Naive B cell (primary cell): Measurements from ENCODE around the gene PCED1B. TPM values are rescaled to one million over a fixed set of nuclear protein-coding genes. Genes with fewer than 3 reads are reported as not detected.
"Not testable (repeated sequence)": the region's sequence is repeated elsewhere in the genome, so short reads cannot be mapped to it uniquely, and the experiment has no call there.

Experiments
- ATAC-seq, 2 donors: fragments of 150-1000 bp; cut with Tn5 transposase; 2 replicates each; pipeline ENCODE4 v1.10.0; 2021; ENCODE audit warnings: low read depth in 2 of 2, mild to moderate bottlenecking in 2 of 2, moderate library complexity in 2 of 2
- DNase-seq: peaks from one replicate; pipeline ENCODE4 v3.0.0; 2022
- H3K27ac Mint-ChIP-seq, 6 donors: one replicate each; pipeline ENCODE4 v1.8.0; 2020 to 2022; ENCODE audit warnings: mild to moderate bottlenecking in 6 of 6, mixed read lengths in 6 of 6, moderate library complexity in 5 of 6, inconsistent platforms in 2 of 6
- H3K27me3 Mint-ChIP-seq, 3 donors: one replicate each; pipeline ENCODE4 v1.8.0; 2021 to 2022; ENCODE audit warnings: mixed read lengths in 3 of 3, mild to moderate bottlenecking in 1 of 3
- H3K36me3 Mint-ChIP-seq, 2 donors: one replicate each; pipeline ENCODE4 v1.8.0; 2020 to 2022; ENCODE audit warnings: mixed read lengths in 2 of 2, inconsistent platforms in 1 of 2, mild to moderate bottlenecking in 1 of 2
- H3K4me1 Mint-ChIP-seq, 3 donors: one replicate each; pipeline ENCODE4 v1.8.0; 2020 to 2022; ENCODE audit warnings: mixed read lengths in 3 of 3, inconsistent platforms in 1 of 3, mild to moderate bottlenecking in 1 of 3, moderate library complexity in 1 of 3
- H3K4me3 Mint-ChIP-seq, 8 donors: one replicate each; pipeline ENCODE4 v1.8.0; 2020 to 2022; ENCODE audit warnings: mild to moderate bottlenecking in 8 of 8, mixed read lengths in 8 of 8, moderate library complexity in 8 of 8, inconsistent platforms in 2 of 8
- H3K9me3 Mint-ChIP-seq, 7 donors: one replicate each; pipeline ENCODE4 v1.8.0; 2020 to 2022; ENCODE audit warnings: mixed read lengths in 7 of 7, mild to moderate bottlenecking in 5 of 7, inconsistent platforms in 2 of 7, moderate library complexity in 1 of 7
- polyA plus RNA-seq, 6 donors: library from polyadenylated mRNA; unstranded; fragments of 300-500 nt; fragmentation: Illumina TruSeq; gene quantifications; one replicate each; pipeline ENCODE4 v1.2.3, GENCODE V29; 2021; ENCODE audit warnings: low read depth in 6 of 6

Gene PCED1B
- polyA plus RNA-seq, 6 donors from 2014 or later = 8.2 to 17.4 (median 11.0) TPM

DNA sequence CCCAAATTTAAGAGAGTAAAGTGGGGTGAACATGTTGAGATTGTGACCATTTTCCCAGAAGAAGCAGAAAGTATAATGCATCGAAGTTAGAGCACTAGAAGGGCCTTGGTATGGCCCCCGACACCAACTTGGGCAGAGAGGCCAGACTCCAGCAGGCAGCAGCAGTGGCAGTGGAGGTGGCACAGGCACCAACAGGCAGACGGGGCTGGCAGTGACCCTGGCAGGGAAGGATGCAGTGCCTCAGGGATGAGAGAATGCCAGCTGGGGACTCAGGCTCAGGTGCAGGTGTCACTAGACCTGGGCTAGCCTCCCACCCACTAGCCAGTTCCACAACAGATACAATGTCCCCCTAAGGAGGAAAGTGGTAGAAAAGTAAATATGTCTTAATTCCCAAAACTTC, 28.0 kb downstream of the PCED1B start:
- H3K27me3 Mint-ChIP-seq = no peaks in the 10 kb centered on the region
- peaks cover 0 to 3% (median 0%) of the 10 kb centered on the region in 3 donors for H3K4me1 Mint-ChIP-seq
- ATAC-seq (no peak), DNase-seq (no peak)
- no peaks in the 10 kb centered on the region for H3K9me3 Mint-ChIP-seq
- H3K4me3 Mint-ChIP-seq = peak overlapping the region in 1 of 8 donors; percentile 11
- peak overlapping the region in 2 of 6 donors; percentile 80 to 92 for H3K27ac Mint-ChIP-seq
- peaks cover 8 to 36% of the 10 kb centered on the region in 2 donors for H3K36me3 Mint-ChIP-seq

DNA sequence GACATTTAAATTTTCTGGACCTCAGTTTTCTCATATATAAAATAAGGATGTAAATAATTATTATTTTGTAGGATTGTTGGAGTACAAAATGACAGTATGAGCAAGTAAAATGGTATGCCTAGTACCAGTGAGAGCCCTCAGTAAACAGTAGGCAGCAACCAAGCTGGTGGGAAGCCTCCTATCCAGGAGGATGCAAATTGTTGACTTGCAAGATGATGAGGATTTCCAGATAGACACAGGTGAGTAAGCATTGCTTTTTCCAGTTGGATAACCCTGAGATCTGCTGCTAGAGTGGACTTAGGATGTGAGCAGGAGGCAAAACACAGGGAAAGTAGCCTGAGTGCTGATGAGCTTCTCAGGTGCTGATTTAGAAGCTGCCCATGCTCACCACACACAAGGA, 28.5 kb downstream of the PCED1B start:
- ATAC-seq = no peak
- DNase-seq = no peak
- Mint-ChIP-seq H3K9me3 (no peaks in the 10 kb centered on the region), H3K36me3 (peaks cover 8 to 36% of the 10 kb centered on the region in 2 donors), H3K27ac (no peak overlapping the region), H3K4me3 (no peak overlapping the region), H3K27me3 (no peaks in the 10 kb centered on the region), H3K4me1 (peaks cover 0 to 3% (median 0%) of the 10 kb centered on the region in 3 donors)

DNA sequence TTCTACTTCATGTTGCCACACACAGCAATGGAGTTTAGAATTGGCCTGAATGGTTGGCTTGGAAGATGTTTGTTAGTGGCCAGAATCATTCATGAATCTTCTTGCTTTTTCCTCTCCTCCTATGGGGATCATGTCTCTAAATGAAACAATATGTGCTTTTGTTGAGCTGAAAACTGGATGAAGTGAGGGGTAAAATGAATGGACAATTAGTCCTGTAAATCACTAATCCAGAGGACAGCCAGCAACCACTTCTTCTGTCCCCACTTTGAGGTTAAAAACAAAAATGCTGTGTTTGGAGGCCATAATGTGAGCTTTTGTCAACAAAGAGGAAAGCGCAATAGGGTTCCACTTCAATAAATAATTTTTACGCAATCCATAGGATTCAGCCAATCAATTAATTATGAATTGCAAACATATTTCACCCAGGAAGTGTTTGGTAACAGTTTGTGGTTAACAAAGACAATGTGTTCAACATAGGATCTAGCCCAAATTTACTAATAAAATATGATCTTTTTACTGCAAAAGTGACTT, 30.7 kb downstream of the PCED1B start:
- Mint-ChIP-seq H3K36me3 (peaks cover 6 to 29% of the 10 kb centered on the region in 2 donors), H3K4me3 (no peak overlapping the region), H3K27ac (no peak overlapping the region), H3K9me3 (no peaks in the 10 kb centered on the region), H3K4me1 (peaks cover 0 to 3% (median 0%) of the 10 kb centered on the region in 3 donors), H3K27me3 (no peaks in the 10 kb centered on the region)
- ATAC-seq = no peak
- DNase-seq = no peak

DNA sequence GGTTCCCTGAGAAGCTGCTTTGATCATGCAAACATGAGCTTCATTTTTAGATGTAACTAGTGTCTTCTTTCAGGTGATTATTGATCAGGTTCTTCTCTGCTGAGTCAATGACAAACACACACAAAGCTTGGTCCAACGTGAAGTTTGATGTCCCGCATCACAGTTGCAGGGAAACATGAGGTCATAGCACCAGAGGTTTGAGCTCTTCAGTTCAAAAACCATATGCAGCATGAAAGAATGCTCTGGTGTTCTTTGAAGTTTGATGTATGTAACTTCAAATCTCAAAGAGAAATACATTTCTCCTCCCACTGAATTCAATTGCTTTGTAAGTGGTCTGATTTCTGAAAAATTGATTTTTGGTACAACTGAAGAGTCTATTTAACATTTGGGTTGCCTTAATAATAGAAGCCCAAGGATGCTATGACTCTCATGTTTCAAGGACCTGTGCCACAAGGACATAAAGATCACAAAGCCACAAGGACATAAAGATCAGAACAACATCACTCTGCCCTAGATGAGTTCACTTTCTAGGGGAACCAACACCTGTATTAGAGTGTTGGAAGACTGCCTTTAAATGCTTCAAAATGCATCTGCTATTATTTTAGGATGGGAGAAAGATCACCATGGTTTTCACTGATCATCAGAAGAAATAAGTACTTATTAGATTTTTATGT, 31.4 kb downstream of the PCED1B start:
- Mint-ChIP-seq H3K27ac (no peak overlapping the region), H3K4me3 (no peak overlapping the region), H3K9me3 (no peaks in the 10 kb centered on the region), H3K36me3 (peaks cover 0 to 24% of the 10 kb centered on the region in 2 donors), H3K27me3 (no peaks in the 10 kb centered on the region), H3K4me1 (peaks cover 0 to 3% (median 0%) of the 10 kb centered on the region in 3 donors)
- no peak for DNase-seq
- no peak for ATAC-seq

DNA sequence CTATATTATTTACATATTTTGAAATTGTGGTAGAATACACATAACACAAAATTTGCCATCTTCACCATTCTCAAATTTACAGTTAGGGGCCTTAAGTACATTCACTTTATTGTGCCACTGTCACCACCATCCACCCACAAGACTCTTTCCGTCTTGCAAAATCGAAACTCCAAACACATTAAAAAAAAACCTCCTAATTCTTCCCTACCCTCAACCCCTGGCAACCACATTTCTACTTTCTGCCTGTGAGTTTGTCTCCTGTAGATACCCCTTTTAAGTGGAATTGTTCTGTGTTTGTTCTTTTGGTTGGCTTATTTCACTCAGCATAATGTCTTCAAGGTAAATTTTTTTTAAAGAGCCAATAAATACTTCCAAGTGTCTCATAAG, 32.0 kb downstream of the PCED1B start:
- Mint-ChIP-seq H3K27me3 (no peaks in the 10 kb centered on the region), H3K9me3 (no peaks in the 10 kb centered on the region), H3K36me3 (peaks cover 0 to 24% of the 10 kb centered on the region in 2 donors), H3K4me3 (no peak overlapping the region), H3K27ac (no peak overlapping the region), H3K4me1 (peaks cover 0 to 3% (median 0%) of the 10 kb centered on the region in 3 donors)
- no peak for ATAC-seq
- DNase-seq = no peak

DNA sequence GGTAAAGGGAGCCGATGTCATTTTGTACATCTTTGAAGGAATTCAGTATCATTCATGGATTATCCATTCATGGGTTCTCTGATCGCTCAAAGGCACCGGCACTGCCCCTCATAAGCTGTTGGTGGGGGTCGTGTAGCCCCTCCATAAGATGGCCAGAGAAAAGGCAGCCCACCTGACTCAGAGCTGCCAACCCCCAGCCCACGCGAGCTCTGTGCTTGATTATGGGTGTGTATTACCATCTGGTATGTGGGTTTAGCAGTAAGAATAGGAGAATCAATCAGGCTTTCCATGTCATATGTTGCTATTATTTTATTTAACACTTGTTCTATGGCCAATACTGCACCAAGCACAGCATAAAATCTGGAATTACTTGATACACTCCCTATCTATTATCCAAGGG, 32.4 kb downstream of the PCED1B start:
- H3K4me3 Mint-ChIP-seq = no peak overlapping the region
- H3K36me3 Mint-ChIP-seq = peaks cover 0 to 24% of the 10 kb centered on the region in 2 donors

DNA sequence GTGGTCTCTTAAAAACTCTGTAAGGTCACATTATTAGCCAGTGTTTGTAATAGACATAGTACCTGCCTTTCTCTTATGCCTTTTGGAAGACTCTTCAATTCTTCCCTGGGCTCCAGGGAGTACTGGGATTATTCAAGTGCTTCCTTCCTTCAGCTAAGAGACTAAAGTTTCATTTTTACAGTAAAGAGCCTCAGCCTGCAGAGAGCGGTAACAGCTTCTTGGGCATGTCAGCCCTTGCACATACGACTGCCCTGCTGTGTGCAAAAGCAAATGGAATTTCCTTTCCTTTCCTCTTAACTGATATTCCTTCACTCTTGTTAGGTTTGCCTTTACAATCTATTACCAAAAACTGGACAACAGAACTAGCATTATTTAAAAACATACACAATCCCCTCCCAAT, 33.3 kb downstream of the PCED1B start:
- DNase-seq = no peak
- H3K27me3 Mint-ChIP-seq = no peaks in the 10 kb centered on the region
- H3K4me3 Mint-ChIP-seq = no peak overlapping the region
- no peaks in the 10 kb centered on the region for H3K4me1 Mint-ChIP-seq
- peak overlapping the region in 1 of 6 donors; percentile 76 for H3K27ac Mint-ChIP-seq
- H3K36me3 Mint-ChIP-seq = peaks cover 0 to 24% of the 10 kb centered on the region in 2 donors
- H3K9me3 Mint-ChIP-seq = no peaks in the 10 kb centered on the region
- ATAC-seq = no peak

More for the DNA sequence above, 32.4 kb downstream of the PCED1B start:
- Mint-ChIP-seq H3K27ac (no peak overlapping the region), H3K9me3 (no peaks in the 10 kb centered on the region), H3K27me3 (no peaks in the 10 kb centered on the region), H3K4me1 (peaks cover 0 to 3% (median 0%) of the 10 kb centered on the region in 3 donors)
- ATAC-seq (no peak), DNase-seq (no peak)

DNA sequence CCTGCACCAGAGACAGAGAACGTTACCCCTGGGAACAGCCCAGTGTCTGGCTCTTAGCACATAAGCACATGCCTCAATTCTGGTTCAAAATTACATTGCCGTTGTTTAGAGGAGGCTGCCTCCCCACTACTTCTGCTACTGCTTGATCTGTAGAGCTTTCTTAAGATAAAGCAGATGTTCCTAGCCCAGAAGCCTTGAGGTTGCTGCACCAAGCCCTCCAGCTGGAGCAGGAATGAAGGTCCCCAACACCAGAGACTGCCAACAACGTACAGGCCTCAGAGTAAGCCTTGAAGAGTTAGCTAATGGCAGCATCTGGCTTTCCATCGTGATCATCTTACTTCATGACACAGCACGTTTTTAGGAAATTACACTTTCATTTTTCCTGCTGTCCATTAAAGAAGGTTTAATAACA, 35.1 kb downstream of the PCED1B start:
- ATAC-seq (no peak), DNase-seq (no peak)
- H3K27me3 Mint-ChIP-seq = no peaks in the 10 kb centered on the region
- no peaks in the 10 kb centered on the region for H3K4me1 Mint-ChIP-seq
- peaks cover 0 to 17% of the 10 kb centered on the region in 2 donors for H3K36me3 Mint-ChIP-seq
- H3K27ac Mint-ChIP-seq = peak overlapping the region in 1 of 6 donors; percentile 74
- H3K4me3 Mint-ChIP-seq = no peak overlapping the region
- H3K9me3 Mint-ChIP-seq = no peaks in the 10 kb centered on the region

DNA sequence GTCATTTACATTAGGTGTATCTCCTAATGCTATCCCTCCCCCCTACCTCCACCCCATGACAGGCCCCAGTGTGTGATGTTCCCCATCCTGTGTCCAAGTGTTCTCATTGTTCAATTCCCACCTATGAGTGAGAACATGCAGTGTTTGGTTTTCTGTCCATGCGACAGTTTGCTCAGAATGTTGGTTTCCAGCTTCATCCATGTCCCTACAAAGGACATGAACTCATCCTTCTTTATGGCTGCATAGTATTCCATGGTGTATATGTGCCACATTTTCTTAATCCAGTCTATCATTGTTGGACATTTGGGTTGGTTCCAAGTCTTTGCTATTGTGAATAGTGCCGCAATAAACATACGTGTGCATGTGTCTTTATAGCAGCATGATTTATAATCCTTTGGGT, 37.9 kb downstream of the PCED1B start:
- not testable (repeated sequence) for H3K27ac Mint-ChIP-seq, H3K4me1 Mint-ChIP-seq, H3K9me3 Mint-ChIP-seq, ATAC-seq, H3K4me3 Mint-ChIP-seq, DNase-seq, H3K36me3 Mint-ChIP-seq, H3K27me3 Mint-ChIP-seq

DNA sequence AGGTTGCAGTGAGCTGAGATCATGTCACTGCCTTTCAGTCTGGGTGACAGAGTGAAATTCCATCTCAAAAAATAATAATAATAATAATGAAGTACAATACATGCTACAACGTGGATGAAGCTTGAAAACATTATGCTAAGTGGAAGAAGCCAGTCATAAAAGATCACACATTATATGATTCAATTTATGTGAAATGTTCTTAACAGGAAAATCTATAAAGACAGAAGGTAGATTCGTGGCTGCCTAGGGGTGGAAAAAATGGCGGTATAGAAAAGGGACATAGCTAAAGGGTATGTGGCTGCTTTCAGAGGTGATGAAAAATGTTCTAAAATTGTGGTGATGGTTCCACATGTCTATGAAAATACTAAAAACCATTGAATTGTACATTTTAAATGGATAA, 41.3 kb downstream of the PCED1B start:
- H3K27me3 Mint-ChIP-seq = no peaks in the 10 kb centered on the region
- no peak overlapping the region for H3K4me3 Mint-ChIP-seq
- DNase-seq (no peak), ATAC-seq (no peak)
- no peaks in the 10 kb centered on the region for H3K4me1 Mint-ChIP-seq
- no peak overlapping the region for H3K27ac Mint-ChIP-seq
- H3K9me3 Mint-ChIP-seq = no peaks in the 10 kb centered on the region
- peaks cover 0 to 4% of the 10 kb centered on the region in 2 donors for H3K36me3 Mint-ChIP-seq

DNA sequence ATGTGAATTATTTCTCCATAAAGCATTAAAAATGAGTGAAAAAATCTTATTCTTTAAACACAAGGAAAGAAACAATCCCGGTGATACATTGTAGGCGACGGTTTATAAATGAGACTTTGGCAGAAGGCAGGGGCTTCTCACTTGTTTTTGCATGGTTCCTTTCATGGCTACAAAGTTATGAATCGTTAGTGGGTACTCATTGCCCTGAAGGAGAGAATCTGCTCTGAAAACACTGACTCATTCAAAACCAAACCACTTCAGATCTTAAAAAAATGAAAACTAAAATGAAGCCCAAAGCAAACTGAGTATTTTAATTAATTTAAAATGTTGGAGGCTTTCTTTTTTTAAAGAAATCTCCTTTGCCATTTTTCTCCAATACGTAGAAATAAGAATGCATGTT, 41.7 kb downstream of the PCED1B start:
- Mint-ChIP-seq H3K9me3 (no peaks in the 10 kb centered on the region), H3K27ac (no peak overlapping the region), H3K27me3 (no peaks in the 10 kb centered on the region), H3K4me1 (no peaks in the 10 kb centered on the region), H3K36me3 (peaks cover 0 to 4% of the 10 kb centered on the region in 2 donors), H3K4me3 (no peak overlapping the region)
- DNase-seq (no peak), ATAC-seq (no peak)

DNA sequence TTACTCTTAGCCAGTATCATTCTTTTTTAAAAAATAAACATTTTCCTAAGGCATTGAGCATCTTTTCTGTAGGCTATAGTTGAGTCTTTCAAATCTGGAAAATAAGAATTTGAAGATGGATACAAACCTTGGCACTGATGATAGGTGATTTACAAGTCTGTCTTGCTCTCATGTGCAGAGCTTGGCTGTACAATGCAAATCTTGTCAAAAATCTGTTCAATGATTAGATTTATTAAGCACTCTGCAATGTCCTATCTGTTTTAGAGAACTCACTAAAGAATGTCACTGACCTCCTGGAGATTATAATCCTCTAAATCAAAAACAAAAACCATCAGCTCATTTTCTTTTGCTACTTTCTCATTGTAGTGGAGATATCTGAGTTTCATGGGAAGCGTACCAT, 43.2 kb downstream of the PCED1B start:
- Mint-ChIP-seq H3K4me3 (no peak overlapping the region), H3K4me1 (no peaks in the 10 kb centered on the region), H3K9me3 (no peaks in the 10 kb centered on the region), H3K36me3 (peaks cover 2 to 4% of the 10 kb centered on the region in 2 donors), H3K27me3 (no peaks in the 10 kb centered on the region), H3K27ac (no peak overlapping the region)
- DNase-seq (no peak), ATAC-seq (no peak)

DNA sequence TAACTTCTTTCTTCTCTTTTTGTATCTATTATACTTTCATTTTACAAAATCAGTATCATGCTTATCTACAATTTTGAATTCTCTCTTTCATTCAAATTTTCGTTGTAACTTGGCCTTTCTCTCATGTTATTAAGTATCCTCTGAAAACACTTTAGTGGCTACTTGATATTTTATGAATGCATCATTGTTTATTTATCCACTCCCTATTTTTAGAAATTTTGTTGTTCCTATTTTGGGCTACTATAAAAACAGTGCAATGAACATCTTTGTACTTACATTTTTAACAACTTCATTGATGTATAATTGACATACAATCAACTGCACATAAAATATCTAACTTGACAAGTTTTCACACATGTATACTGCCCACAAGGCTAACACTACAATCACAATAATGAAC, 44.3 kb downstream of the PCED1B start:
- no peak overlapping the region for H3K4me3 Mint-ChIP-seq
- no peaks in the 10 kb centered on the region for H3K27me3 Mint-ChIP-seq
- peaks cover 0 to 3% (median 0%) of the 10 kb centered on the region in 3 donors for H3K4me1 Mint-ChIP-seq
- no peaks in the 10 kb centered on the region for H3K9me3 Mint-ChIP-seq
- no peak for DNase-seq
- H3K36me3 Mint-ChIP-seq = peaks cover 2 to 8% of the 10 kb centered on the region in 2 donors
- no peak for ATAC-seq
- no peak overlapping the region for H3K27ac Mint-ChIP-seq

DNA sequence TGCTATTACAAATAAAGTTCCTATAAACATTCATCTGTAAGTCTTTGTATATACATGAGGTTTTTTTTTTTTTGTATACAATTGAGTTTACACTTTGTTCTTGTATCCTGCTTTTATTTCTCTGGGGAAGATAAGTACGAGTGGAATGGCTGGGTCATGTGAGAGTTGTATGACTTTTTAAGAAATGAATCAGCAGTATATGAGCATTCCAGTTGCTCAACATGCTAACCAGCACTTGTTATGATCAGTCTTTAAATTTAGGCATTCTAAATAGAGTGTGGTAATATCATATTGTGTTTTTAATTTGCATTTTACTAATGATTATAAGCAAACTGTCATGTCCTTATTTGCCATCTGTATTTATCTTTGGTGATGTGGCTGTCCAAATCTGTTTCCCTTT, 45.0 kb downstream of the PCED1B start:
- DNase-seq (no peak), ATAC-seq (no peak)
- H3K36me3 Mint-ChIP-seq = peaks cover 0 to 8% of the 10 kb centered on the region in 2 donors
- no peak overlapping the region for H3K4me3 Mint-ChIP-seq
- peaks cover 0 to 3% (median 0%) of the 10 kb centered on the region in 3 donors for H3K4me1 Mint-ChIP-seq
- no peaks in the 10 kb centered on the region for H3K9me3 Mint-ChIP-seq
- H3K27ac Mint-ChIP-seq = no peak overlapping the region
- no peaks in the 10 kb centered on the region for H3K27me3 Mint-ChIP-seq
